Measurements from ENCODE around the gene CDKN1B.

Gene CDKN1B

GRCh38 chr12:12701457-12701856 is 15.7 kb upstream of the CDKN1B start:
- DNase-seq (ENCODE audit: low spot score): no peak

- no peak for DNase-seq (ENCODE audit: low spot score)
These were observed 12.5 kb upstream of the CDKN1B start for GRCh38 chr12:12704593-12705230.

- no peak for DNase-seq (ENCODE audit: low spot score)
These were observed 11.2 kb upstream of the CDKN1B start for GRCh38 chr12:12705838-12706520.

GRCh38 chr12:12713932-12714275 is 3.3 kb upstream of the CDKN1B start:
- DNase-seq (ENCODE audit: low spot score): no peak

GRCh38 chr12:12714276-12715021 is 2.7 kb upstream of the CDKN1B start:
- DNase-seq (ENCODE audit: low spot score): no peak

GRCh38 chr12:12715128-12715458 is 2.1 kb upstream of the CDKN1B start:
- DNase-seq (ENCODE audit: low spot score): no peak

GRCh38 chr12:12715459-12716150 is 1.6 kb upstream of the CDKN1B start:
- no peak for DNase-seq (ENCODE audit: low spot score)

GRCh38 chr12:12716151-12716792 is 896 bp upstream of the CDKN1B start:
- no peak for DNase-seq (ENCODE audit: low spot score)

- DNase-seq (ENCODE audit: low spot score): no peak
These were observed 615 bp downstream of the CDKN1B start for GRCh38 chr12:12717586-12718380.

- no peak for DNase-seq (ENCODE audit: low spot score)
These were observed 1.2 kb downstream of the CDKN1B start for GRCh38 chr12:12718381-12718759.

GRCh38 chr12:12718853-12719252 is 1.7 kb downstream of the CDKN1B start:
- DNase-seq (ENCODE audit: low spot score): no peak

- DNase-seq (ENCODE audit: low spot score): no peak
These were observed 2.3 kb downstream of the CDKN1B start for GRCh38 chr12:12719496-12719895.

GRCh38 chr12:12720052-12720451 is 2.9 kb downstream of the CDKN1B start:
- no peak for DNase-seq (ENCODE audit: low spot score)

GRCh38 chr12:12720672-12721161 is 3.5 kb downstream of the CDKN1B start:
- no peak for DNase-seq (ENCODE audit: low spot score)

GRCh38 chr12:12721176-12721751 is 4.1 kb downstream of the CDKN1B start:
- no peak for DNase-seq (ENCODE audit: low spot score)

- no peak for DNase-seq (ENCODE audit: low spot score)
These were observed 4.8 kb downstream of the CDKN1B start for GRCh38 chr12:12721814-12722434.

- DNase-seq (ENCODE audit: low spot score): no peak
These were observed 5.4 kb downstream of the CDKN1B start for GRCh38 chr12:12722435-12723148.

- DNase-seq (ENCODE audit: low spot score): no peak
These were observed 6.0 kb downstream of the CDKN1B start for GRCh38 chr12:12723149-12723680.

- DNase-seq (ENCODE audit: low spot score): peak; percentile 77
These were observed 6.7 kb downstream of the CDKN1B start for GRCh38 chr12:12723681-12724420.
